AG10803 (cell line): ENCODE data around the gene TRMU.

Source experiments
- DNase-seq: peaks from one replicate; pipeline ENCODE4 v3.0.0; 2010; ENCODE audit warnings: low read depth
- H3K4me3 ChIP-seq: 2 replicates; pipeline ENCODE4 v1.5.1; 2011; ENCODE audit warnings: mild to moderate bottlenecking, low read length, control low read depth
- CTCF ChIP-seq: conservative IDR thresholded peaks from 2 replicates; pipeline ENCODE4 v1.5.1; 2011; ENCODE audit warnings: mild to moderate bottlenecking, low read length, control low read depth, inconsistent platforms

The TRMU gene

GRCh38 chr22:46319319-46319718 is 16.2 kb upstream of the TRMU start:
- no peak overlapping the region for H3K4me3 ChIP-seq
- no peak for DNase-seq
- no peak for TF ChIP-seq CTCF

- DNase-seq: no peak
- no peak for TF ChIP-seq CTCF
- H3K4me3 ChIP-seq: no peak overlapping the region
Measured at GRCh38 chr22:46320166-46320710, 15.3 kb upstream of the TRMU start.

DNA sequence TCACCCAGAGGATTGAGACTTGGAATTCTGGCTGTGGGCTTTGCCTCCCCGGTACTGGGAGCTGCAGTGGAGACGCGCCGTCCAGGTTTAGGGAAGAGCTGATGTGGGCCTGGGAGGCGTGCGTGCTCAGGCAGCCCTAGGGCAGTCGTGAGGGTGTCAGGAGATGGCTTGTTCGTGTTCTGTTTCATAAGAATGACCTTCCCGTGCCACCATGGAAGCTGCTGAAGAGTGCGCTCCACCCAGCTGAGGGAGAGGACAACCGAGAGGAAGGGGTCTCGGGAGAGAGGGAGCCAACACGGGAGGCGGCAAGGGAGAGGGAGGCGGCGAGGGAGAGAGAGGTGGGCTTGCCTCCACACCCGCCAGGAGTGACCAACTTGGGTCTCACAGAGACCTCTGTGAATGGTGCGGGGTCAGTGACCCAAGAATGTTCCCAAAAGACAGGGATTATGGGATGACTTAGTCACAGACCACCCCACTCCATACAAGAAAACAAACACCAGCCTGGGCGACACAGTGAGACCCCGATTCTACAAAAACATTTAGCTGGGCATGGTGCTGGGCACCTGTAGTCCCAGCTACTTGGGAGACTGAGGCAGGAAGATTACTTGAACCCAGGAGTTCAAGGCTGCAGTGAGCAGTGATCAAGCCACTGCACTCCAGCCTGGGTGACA is 14.7 kb upstream of the TRMU start:
- H3K4me3 ChIP-seq: no peak overlapping the region
- no peak for DNase-seq
- TF ChIP-seq CTCF: no peak

- no peak for DNase-seq
- no peak for TF ChIP-seq CTCF
- no peak overlapping the region for H3K4me3 ChIP-seq
Measured at GRCh38 chr22:46322711-46323110, 12.8 kb upstream of the TRMU start.

DNA sequence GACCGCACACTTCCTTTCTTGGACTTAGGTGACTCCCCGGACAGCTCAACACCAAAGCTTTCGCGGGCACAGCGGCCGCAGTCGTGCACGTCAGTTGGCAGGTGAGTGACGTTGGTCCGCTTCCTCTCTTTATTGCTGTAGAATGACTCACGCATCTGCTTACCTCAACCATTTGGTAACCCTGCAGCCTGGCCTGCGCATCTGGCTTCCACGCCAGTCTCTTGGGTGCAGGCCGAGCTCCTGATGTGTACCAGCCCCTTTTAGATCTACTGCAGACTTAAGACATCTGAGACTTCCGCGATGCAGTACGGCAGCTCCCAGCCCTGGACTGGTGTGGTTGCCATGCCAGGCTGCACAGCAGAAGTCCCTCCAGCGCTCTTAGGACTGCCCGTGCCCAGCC is 12.4 kb upstream of the TRMU start:
- no peak for TF ChIP-seq CTCF
- H3K4me3 ChIP-seq: no peak overlapping the region
- no peak for DNase-seq

DNA sequence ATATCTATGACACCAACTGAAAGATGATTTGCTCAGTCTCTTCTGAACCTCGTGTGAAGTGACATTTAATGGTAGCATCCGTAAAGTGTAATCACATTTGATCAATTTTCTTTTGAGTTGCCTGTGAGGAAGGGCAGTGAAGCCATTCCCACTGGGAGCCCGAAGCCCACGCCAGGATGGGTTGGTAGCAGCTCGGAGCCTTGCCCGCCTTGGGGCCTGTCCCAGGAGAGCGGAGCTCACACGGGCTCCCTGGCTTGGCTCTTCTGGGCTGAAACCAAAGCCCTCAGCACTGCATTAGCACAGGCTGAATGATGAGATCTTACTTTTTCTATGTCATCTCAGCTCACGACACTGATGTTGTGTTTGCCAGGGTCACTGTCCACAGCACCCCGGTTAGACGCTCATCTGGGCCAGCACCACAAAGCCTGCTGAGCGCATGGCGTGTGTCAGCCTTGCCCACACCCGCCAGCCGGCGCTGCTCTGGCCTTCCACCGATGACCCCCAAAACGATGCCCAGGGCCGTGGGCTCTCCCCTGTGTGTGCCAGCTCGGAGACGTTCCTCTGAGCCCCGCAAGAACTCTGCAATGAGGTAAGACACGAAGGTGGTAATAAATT is 9.3 kb upstream of the TRMU start:
- no peak overlapping the region for H3K4me3 ChIP-seq
- no peak for TF ChIP-seq CTCF
- no peak for DNase-seq
